NCI-H2029 treated with DMSO at 0.1 percent for 48 hours (cell line): ENCODE results near the gene FAM25A.
"Not testable (repeated sequence)": the region's sequence is repeated elsewhere in the genome, so short reads cannot be mapped to it uniquely, and the experiment has no call there.

Source experiments
- DNase-seq: peaks from one replicate; lab custom pipeline; 2025; lab: John Stamatoyannopoulos, UW

Gene FAM25A

DNA sequence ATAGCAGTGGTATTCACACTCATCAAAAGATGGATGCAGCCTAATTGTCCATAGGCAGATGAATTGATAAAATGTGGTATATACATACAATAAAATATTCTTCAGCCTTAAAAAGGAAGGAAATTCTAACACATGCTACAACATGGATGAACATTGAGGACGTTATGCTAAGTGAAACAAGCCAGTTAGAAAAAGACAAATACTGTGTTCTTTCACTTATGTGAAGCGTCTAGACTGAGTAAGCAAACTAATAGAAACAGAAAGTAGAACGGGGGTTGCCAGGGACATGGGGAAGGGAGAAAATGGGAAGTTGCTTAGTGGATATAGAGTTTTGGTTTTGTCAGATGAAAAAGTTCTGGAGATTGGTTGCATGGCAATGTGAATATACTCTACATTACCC lies 6.6 kb upstream of the FAM25A start:
- DNase-seq: not testable (repeated sequence)

DNA sequence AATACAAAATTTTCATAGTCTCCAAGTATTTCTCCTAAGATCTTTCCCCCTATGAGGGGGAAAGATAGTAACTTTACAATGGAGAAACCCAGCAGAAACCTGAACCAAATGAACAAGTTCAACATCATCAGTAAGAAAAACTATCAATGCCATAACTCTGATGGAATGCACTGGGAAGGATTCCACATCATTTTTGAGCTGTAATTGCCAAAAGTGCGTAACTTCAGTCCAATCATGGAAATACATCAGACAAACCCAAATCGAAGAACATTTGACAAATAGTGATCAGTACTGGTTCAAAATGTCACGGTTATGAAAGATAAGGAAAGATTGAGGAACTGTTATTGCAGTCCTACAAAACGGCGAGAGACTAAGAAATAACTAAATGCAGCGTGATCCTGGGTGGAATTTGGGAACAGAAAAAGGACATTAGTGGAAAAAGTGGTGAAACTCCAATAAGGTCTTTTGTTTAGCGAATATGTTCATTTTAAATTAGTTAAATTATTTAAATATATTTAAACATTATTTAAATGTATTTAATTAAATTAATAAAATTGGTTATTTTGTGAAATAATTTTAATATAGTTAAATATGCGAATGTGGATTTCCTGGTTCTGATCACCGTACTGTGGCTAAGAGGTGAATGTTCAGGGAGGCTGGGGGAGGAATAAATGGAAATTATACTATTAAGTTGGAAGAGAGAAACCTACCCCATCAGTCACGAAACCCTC lies 4.9 kb upstream of the FAM25A start:
- not testable (repeated sequence) for DNase-seq

DNA sequence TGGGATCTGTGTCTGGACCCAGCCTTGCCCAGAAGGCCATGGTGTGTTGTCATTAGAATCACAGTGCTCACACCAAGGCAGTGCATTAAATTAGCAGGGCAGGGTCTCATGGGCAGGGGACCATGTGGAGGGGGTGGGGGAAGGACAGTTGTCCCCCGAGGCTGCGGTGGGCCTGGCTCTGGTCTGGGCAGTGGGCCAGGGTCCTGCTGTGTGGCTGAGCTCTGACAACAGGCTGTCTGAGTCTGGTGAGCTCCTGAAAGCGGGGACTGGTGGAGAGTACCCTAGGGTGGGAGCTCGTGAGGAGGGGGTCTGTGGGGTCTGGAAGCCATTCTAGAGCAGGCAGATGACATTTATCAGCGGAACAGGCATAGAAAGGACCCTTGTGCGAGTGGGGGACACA lies 2.0 kb upstream of the FAM25A start:
- not testable (repeated sequence) for DNase-seq

DNA sequence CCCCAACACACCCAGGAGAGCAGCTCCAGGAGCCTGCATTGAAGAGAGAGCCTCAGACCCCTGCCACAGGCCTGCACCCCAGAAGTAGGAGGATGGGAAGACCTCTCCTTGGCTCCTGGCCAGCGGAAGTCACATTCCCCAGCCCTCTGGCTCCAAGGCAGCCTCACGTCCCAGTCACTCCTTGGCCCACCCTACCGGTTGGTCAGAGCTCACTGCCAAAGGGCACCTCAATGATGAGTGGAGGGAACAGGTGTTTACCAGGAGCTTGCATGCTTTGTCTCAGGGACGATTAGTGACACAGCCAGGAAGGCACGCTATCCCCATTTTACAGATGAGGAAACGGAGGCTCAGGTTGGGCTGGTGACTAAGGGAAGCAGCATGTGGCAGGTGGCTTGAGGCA lies 1.0 kb upstream of the FAM25A start:
- DNase-seq: not testable (repeated sequence)

DNA sequence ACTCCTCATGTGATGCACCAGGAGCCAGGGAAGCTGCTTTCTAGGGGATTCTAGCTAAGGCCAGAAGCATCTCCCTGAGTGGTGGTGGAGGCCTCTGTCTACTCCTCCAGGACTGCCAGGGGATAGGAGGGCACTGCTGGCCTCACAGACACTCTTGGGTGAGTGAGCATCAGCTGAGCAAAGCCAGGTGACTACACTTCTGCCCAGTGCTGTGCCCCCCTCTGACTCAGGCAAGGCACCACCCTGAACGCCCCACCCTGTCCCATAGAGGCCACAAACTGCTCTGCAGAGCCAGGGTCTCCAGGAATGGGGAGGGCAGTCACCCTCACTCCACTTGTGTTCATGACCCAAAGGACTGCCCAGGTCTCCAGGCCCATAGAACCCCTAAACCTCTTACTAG lies 590 bp upstream of the FAM25A start:
- not testable (repeated sequence) for DNase-seq

DNA sequence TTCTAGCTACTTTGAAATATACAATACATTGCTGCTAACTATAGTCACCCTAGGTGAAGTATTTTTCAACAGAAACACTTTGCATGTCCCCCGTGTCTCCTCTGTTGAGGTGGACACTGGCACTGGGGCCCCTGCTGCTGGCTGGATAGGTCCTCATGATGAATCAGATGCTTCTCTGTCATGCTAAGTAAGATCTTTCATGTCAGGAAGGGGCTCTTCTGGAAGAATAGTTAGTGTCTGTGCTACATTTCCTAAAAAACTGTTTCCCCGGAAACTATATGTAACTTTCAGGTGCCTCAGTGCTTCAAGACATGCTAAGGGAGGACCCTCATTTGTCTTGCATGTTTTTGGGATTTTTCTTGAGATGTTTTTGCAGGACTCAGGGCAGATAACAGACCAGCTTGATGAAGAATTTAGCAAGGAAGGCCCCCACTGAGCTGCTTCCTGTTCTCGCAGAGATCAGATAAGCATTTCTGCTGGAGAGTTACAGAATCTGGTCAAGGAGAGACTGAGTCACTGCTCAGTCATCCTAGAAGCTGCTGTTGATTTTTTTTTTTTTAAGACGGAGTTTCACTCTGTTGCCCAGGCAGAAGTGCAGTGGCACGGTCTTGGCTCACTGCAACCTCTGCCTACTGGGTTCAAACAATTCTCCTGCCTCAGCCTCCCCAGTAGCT lies 5.3 kb downstream of the FAM25A start:
- not testable (repeated sequence) for DNase-seq

DNA sequence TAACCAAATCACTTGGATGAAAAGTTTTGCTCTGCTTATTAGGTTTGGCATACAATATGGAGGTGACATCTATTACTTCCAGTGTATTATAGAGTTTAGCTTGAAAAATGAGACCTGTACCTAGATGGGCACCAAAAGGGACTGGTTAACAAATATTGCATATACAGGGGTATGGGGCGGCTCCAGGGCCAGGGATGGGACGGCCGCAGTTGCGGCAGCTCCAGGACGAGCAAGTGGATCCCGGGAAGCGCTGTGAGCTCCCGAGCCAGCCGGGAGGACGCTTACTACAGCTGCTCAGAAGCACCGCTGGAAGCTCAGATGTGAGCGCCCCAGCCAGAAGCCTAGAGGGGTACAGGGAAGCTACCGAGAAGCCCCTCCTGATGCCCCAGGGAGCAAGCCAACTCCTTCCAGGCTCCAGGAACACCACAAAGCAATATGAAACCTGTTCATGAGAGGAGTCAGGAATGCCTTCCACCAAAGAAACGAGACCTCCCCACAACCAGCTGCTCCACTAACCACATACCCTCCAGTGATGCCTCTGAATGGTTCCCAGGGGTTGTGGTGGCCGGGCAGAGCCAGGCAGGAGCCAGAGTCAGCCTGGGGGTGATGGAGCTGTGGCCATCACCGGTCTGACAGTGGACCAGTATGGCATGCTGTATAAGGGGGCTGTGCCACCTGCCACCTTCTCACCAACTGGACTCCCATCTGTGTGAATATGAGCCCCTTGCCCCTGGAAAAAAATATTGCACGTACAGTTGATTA lies 6.8 kb downstream of the FAM25A start:
- DNase-seq: not testable (repeated sequence)

DNA sequence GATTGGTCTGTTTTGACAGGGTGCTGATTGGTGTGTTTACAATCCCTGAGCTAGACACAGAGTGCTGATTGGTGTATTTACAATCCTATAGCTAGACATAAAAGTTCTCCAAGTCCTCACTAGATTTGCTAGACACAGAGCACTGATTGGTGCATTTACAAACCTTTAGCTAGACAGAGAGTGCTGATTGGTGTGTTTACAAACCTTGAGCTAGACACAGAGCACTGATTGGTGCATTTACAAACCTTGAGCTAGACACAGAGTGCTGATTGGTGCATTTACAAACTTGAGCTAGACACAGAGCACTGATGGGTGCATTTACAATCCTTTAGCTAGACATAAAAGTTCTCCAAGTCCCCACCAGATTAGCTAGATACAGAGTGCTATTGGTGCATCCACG lies 10.3 kb downstream of the FAM25A start:
- not testable (repeated sequence) for DNase-seq

DNA sequence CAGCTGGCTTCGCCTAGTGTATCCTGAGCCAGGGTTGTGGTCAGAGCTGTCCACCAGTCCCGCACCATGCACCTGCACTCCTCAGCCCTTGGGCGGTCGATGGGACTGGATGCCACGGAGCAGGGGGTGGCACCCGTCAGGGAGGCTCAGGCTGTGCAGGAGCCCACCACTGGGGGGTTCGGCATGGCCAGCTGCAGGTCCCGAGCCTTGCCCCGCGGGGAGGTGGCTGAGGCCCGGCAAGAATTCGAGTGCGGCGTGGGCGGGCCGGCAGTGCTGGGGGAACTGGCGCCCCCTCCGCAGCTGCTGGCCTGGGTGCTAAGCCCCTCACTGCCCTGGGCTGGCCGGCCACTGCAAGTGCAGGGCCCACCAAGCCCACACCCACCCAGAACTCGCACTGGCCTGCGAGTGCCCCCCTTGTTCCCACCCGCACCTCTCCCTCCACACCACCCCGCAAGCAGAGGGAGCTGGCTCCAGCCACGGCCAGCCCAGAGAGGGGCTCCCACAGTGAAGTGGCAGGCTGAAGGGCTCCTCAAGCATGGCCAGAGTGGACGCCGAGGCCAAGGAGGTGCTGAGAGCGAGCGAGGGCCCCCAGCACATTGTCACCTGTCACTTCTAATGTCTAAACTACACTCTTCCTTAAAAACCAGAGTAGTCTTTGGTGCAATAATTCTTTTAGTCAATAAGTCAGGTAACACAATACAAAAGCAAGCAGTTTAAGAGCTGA lies 11.0 kb downstream of the FAM25A start:
- no peak for DNase-seq

DNA sequence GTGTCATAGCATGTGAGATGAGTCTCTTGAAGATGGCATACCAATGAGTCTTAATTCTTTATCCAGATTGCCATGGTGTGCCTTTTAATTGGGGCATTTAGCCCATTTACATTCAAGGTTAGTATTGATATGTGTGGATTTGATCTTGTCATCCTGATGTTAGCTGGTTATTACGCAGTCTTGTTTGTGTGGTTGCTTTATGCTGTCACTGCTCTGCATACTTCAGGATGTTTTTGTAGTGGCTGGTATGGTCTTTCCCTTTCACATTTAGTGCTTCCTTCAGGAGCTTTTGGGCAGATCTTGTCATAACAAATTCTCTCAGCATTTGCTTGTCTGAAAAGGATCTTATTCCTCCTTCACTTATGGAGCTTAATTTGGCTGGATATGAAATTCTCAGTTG lies 16.5 kb downstream of the FAM25A start:
- no peak for DNase-seq

DNA sequence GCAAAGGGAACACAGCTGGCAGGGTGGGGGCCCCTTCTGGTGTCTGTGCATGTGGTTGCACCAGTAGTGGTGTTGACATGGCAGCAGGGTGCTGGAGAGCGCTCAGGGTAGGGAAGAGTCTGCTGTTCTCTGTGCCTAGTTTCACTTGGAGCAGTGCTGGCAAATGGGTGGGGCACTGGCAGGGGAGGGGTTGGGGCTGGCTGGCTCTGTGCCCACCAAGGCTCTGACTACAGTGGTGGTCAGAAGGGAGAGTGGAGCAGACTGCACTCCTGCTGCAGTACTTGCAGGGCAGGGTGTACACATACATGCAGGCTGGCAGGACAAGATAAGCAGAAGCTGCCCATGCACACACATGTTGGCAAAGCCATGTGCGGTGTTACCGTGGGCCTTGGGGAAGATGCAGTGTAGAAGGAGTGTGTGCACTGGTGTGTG lies 18.2 kb downstream of the FAM25A start:
- no peak for DNase-seq

DNA sequence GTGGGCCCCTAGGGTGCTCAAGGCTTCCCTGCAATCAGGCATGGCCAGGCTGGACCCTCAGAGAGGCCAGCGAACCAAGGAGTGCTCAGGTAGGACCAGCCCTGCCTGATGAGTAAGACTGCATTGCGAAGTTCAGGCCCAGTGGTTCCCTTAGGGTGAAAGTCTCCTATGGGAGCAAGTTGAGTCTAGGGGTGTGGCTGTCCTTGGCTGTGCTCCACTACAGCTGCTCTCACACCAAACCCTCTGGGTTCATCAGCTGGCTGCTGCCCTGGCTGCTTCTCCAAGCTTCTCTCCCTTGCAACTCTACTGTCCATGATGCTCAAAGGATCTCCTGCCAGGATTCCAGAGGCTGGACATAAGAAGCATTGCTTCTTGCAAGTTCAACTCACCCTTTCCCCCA lies 18.7 kb downstream of the FAM25A start:
- no peak for DNase-seq

DNA sequence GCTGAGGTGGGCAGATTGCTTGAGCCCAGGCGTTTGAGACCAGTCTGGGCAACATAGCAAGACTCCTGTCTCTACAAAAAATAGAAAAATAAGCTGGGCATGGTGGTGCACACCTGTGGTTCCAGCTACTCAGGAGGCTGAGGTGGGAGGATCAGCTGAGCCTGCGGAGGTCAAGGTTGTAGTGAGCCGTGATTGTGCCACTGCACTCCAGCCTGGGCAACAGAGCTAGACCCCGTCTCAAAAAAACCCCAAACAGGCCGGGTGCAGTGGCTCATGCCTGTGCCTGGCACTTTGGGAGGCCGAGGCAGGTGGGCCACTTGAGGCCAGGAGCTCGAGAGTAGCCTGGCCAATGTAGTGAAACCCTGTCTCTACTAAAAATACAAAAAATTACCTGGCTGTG lies 23.5 kb downstream of the FAM25A start:
- not testable (repeated sequence) for DNase-seq

DNA sequence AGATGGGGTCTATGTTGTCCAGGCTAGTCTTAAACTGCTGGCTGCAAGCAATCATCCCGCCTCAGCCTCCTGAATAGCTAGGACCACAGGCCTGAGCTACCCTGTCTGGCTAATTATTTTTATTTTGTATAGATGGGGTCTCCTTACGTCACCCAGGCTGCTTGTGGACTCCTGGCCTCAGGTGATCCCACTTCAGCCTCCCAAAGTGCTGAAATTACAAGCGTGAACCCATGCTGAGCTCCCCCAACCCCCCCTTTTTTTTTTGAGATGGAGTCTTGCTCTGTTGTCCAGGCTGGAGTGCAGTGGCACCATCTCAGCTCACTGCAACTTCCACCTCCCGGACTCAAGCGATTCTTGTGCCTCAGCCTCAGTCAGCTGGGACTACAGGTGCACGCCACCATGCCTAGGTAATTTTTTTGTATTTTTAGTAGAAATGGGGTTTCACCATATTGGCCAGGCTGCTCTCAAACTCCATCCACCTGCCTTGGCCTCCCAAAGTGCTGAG lies 25.4 kb downstream of the FAM25A start:
- no peak for DNase-seq

DNA sequence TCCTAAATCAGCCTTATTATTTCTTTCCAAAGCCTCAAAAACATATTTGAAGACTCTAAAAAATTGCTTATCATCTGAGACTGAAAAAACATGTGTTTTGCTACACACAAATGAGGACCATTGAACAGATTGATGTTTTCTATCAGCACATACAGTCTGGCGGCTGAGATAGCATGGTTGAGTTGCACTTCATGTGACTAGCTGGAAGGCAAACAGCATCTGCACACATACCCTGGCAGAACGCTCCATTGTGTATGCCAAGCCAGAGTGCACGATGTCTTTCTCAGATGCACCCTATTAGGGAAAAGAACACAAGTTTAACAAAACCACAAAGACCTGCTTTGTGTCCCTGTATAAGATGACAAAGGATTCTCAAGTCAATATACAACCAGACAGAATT lies 33.0 kb downstream of the FAM25A start:
- no peak for DNase-seq

DNA sequence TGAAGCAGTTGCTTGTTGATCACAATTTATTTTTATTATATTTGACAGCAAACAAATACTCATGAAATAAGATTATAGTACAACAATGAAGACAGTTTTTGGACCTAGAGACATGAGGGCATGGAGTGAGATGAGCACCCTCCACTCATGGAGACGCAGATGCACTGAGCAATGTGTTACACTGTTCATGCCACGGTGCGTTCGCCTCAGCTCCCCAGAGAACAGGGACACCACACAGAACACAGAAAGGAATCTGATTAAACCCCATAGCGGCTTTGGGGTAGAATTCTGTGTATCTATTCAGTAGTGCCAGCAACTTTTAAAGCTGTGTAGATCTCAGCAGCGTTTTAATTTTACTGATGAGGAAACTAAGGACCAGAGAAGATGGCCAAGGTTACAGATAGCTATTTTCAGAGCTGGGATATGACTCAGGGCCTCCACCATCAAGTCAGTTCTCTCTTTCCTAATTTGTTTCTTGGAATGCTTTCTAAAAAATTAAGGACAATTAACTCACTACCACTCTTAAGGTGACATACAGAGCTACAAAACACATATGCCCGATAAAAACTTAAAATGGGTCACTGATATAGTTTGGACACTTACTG lies 33.6 kb downstream of the FAM25A start:
- DNase-seq: no peak

DNA sequence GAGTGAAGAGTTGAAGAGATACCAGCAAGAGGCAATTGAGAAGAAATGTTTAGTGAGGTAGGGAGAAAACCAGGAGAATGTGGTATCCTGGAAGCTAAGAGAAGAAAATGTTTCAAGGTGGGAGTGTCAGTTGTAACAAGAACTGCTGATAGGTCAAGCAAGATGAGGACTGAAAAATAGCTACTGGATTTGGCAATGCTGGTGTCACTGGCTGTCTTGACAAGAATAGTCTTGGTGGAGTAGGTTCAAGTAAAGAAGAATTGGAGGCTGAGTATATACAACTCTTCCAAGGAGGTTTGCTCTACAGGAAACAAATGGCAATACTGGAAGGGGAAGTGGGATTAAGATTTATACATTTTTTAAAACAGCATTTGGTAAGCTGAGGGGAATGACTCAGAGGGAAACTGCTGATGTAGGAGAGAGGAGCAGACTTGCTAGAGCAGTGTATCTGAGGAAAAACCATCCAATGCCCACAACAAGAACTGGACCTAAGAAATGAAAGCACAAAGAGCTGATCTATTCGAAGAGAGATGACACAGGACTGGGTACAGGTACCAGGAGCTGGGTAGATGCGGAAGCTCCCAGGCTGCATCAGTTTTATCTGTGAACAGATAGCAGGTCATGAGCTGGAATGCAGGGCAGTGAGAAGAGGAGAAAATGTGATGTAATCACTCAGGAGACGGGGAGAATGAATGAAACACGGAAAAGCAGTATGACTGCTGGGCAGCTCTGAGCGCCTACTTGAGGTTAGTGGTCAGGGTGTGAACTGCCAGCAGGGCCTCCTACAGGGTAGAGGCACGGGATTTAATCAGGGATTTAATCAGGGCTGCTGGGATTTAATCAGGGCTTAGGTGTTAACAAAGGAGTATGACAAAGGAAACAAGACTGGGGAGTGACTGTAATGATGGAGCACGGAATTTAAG lies 34.5 kb downstream of the FAM25A start:
- DNase-seq: no peak

DNA sequence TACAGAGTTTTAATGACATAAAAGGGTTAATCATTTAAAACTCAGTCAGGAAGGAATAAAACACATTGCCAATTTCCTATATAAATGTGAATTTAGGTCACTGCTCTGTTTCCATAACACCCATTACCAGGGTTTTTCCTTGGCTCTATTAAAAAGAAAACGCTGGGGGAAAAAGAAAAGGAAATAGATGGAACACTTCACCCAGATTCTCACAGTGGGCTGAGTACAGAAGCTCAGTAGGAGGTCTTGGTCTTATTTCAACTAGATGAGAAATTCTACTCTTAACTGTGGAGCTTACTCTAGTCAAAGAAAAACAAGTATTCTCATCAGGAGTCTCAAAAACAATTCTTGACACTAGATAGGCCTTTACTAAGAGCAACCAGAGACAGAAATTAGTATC lies 38.1 kb downstream of the FAM25A start:
- DNase-seq: no peak

DNA sequence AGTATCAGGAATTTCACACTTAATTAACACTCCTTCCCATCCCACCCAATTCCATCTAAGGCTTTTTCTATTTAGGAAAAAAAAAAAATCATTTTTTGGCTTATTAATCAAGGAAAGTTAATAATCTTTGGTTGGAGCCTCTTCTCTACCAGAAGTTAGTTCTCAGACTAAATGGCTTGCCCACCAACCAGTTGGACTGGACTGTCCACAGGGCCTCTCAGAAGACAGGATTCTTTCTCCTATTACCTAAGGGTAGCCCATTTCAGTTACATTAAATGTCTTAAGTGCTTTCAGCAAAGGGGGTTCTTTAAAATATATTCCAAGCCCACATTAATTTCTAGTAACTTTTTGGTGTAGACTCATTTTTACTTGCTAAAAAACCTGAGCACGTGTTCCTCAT lies 39.3 kb downstream of the FAM25A start:
- no peak for DNase-seq

DNA sequence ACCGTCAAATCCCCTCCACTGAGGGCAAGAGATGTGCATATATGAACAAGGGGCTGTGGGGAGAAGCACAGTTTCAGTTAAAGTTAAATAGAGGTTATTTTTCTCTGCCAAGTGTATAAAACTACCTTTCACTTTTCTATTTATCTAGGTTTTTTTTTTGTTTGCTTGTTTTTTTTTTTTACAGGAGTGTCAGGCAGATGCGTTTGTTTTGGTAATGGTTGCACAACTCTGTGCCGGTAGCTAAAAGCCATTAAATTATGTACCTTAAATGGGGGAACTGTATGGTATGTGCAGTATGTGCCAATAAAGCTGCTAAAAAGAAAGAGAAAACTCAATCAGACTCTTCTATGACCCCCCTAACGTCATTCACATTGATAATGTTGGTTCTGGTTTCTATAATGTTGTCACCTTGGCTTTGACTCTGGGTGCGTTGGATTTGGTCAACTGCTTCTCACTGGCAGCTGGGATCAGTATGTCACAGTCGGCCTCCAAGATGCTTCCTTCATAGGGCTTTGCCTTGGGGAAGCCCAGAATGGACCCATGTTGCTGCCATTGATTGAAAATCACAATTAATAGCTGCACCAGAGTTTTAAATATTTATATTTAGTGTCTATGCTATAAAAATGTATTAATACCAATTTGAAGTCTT lies 40.3 kb downstream of the FAM25A start:
- DNase-seq: no peak
